HG03159 (cell line): Measurements from ENCODE around the gene MYL11.

Experiments
- ATAC-seq: cut with Tn5 transposase; IDR thresholded peaks from one replicate; pipeline ENCODE4 v1.9.1; 2021; ENCODE audit warnings: mild to moderate bottlenecking, moderate library complexity; ENCODE audit not compliant: unreplicated experiment

The MYL11 gene

GRCh38 chr16:30369938-30370455 lies 4.6 kb upstream of the MYL11 start:
- peak; percentile 10 for ATAC-seq

GRCh38 chr16:30370456-30371247 lies 4.0 kb upstream of the MYL11 start, which contains the start of gene TBC1D10B:
TBC1D10B (minus strand) TSS chr16:30370494; CDS start chr16:30370183, 311 bp downstream.
- ATAC-seq, result peak; percentile 77

GRCh38 chr16:30371248-30371816 lies 3.3 kb upstream of the MYL11 start:
- ATAC-seq, result no peak

DNA sequence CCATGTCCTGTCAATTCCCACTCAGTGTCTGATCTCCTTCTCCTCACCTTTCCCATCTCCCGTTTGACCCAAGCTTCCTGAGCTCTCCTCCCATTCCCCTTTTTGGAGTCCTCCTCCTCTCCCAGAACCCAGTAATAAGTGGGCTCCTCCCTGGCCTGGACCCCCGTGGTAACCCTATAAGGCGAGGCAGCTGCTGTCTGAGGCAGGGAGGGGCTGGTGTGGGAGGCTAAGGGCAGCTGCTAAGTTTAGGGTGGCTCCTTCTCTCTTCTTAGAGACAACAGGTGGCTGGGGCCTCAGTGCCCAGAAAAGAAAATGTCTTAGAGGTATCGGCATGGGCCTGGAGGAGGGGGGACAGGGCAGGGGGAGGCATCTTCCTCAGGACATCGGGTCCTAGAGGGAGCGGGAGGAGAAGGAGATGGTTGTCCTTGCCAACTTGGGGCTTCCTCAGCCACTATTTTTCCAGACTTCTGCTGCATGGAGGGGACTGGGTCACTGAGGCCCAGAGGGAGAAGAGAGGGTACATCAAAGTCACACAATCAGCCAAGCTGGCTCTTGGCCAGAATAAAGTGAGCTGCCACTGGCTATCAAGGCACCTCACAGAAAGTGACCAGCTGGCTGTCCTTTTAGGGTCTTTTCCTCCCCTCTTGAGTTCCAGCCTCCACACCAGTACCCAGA lies 2.4 kb upstream of the MYL11 start:
- no peak for ATAC-seq

DNA sequence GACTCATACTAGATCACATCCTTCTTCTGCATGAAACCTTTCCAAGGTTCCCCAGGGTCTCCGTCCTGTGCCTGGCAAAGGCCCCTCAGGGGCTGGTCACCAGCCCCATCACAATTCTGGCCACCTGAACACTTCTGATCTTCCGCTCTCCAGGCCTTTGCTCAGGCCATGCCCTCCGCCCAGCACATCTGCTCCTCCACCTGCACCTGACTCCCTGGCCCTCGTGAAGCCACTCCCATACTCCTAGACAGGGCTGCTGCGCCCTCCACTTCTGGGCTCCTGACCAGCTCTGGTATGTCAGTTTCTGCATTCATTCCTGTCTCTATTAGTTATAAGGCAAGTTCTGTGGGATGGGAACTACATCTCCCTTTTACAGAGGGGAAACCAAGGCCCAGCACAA lies 1.9 kb upstream of the MYL11 start:
- no peak for ATAC-seq

GRCh38 chr16:30375864-30376263 lies 1.3 kb downstream of the MYL11 start:
- ATAC-seq, result no peak

- ATAC-seq, result no peak
These were observed 1.9 kb downstream of the MYL11 start for GRCh38 chr16:30376461-30376902.

- no peak for ATAC-seq
These were observed 2.6 kb downstream of the MYL11 start for GRCh38 chr16:30377050-30377811.

DNA sequence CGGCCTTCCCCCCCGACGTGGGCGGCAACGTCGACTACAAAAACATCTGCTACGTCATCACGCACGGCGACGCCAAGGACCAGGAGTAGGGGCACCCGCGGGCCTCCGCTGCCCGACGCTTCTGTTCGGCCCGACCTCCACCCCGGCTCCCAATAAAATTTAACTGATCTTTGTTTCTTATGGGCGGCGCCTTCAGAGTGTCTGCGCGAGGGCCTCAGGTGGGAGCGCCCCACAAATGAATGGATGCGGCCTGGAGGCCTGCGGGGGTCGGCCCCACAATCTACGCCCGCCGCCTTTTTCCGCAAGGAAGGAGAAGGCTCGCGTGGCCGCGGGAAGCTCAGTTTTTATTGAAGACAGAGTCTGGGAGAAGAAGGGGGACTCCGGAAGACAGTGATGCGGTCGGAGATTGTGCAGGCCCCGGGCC lies 3.2 kb downstream of the MYL11 start:
- peak; percentile 37 for ATAC-seq

DNA sequence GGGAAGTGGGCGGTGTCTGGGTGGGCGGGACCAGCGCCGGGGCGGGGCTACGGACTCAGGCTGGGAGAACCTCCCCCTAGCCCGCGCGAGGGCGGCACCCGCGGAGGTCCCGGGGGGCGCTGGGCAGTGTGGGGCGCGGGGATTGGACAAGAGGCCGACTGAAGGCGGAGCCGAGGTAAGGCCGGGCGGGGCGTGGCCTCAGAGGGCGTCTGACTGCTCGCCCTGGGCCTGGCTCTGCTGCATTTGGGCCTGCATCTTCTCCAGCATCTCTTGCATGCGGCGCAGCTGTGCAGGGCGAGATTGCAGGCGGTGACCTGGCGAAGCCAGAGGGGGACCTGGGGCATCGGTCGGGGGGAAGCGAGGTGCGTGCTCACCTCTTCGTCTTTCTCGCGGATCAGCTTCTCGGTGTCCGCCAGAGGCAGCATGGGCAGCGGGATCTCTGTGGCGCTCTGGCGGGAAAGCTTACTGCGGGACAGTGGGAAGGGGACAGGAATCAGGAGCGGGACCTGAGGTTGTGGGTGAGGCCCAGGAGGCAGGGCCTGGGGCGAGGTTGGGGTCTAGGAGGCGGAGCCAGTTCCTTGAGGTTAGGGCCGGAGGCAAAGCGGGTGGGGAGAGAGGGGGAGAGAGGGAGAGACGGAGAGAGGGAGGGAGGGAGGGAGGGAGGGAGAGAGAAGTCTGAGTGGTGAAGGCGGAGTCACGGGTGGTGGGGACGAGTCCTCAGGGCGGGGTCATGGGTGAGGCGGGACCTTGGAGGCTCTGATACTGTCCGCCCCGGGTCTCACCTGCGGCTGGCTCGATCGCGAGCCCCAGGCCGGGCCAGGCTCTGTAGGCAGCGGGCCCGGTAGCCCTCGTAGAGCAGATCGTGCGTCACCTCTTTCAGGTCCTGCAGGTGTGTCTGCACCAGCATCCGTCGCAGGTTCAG lies 3.9 kb downstream of the MYL11 start:
- peak; percentile 81 for ATAC-seq

- no peak for ATAC-seq
These were observed 4.7 kb downstream of the MYL11 start for GRCh38 chr16:30379158-30379783.

- no peak for ATAC-seq
These were observed 5.6 kb downstream of the MYL11 start for GRCh38 chr16:30380072-30380802.

DNA sequence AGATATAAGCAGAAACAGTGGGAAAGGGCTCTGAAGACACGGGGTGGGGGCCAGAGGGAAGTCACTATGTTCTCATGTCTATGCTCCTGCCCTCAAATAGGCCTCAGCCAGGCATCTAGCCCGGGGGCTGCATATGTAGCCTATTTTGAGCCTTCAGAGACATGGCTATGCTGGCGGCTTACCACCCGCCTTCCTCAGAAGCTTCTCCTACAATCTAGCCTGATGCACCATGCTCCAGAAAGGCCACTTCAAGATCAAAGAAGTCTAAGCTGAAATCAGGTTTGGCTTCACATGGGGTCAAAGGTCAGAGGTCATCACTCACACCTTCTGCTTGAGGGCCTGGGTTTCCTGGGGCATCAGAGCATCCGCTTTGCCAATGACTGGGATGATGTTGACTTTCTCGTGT lies 6.2 kb downstream of the MYL11 start:
- ATAC-seq, result no peak

GRCh38 chr16:30381291-30382041 lies 6.9 kb downstream of the MYL11 start:
- no peak for ATAC-seq

- peak; percentile 41 for ATAC-seq
These were observed 7.7 kb downstream of the MYL11 start, which contains the start of gene SEPTIN1 for GRCh38 chr16:30382111-30382881. SEPTIN1 (minus strand) TSS chr16:30382561; CDS start chr16:30382542, 19 bp downstream.

DNA sequence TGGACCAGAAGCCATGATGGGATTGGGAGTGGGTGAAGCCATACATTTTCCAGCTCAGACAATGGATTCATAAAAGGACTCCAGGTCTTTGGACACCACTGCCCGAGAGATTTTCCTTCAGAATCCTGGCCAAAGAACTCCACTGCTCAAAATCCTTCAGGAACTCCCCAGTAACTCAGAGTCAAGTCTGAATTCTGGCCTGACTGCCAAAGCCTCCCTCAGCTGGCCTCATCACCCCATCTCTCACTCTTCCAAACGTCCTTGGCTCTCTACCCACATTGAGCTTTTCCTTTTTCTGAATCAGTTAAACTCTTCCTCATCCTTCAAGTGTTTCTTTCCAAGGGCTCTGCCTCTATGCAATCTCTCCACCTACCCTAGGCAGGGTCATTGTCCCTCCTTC lies 8.9 kb downstream of the MYL11 start:
- no peak for ATAC-seq

- ATAC-seq, result no peak
These were observed 20.1 kb downstream of the MYL11 start for GRCh38 chr16:30394592-30395154.
